IPS DF 6.9 (cell line): ENCODE measurements around the gene SASH1.

ENCODE experiments used
- DNase-seq: peaks from one replicate; pipeline ENCODE4 v3.0.0-alpha.2; 2013; ENCODE audit warnings: low read depth, low spot score
- H3K27ac ChIP-seq: one replicate; pipeline ENCODE4 v1.5.1; 2013; ENCODE audit warnings: low read length, control low read depth
- H3K27me3 ChIP-seq: 2 replicates; pipeline ENCODE4 v1.6.1; 2013; ENCODE audit warnings: mild to moderate bottlenecking, low read length; ENCODE audit not compliant: control insufficient read depth, insufficient read depth
- H3K36me3 ChIP-seq: 2 replicates; pipeline ENCODE4 v1.6.1; 2013; ENCODE audit warnings: low read length; ENCODE audit not compliant: control insufficient read depth, insufficient read depth
- H3K4me1 ChIP-seq: 2 replicates; pipeline ENCODE4 v1.6.1; 2013; ENCODE audit warnings: low read length; ENCODE audit not compliant: control insufficient read depth, insufficient read depth
- H3K4me3 ChIP-seq: 2 replicates; pipeline ENCODE4 v1.5.1; 2013; ENCODE audit warnings: mild to moderate bottlenecking, low read length
- H3K9me3 ChIP-seq: 2 replicates; pipeline ENCODE4 v1.6.1; 2013; ENCODE audit warnings: low read length, inconsistent platforms; ENCODE audit not compliant: control insufficient read depth, insufficient read depth
- WGBS: extraction: QIAGEN DNeasy Blood & Tissue Kit; methylation state at CpG from one replicate; pipeline ENCODE4 v1.1.7; 2013; ENCODE audit warnings: mixed read lengths, missing lambda C conversion rate; ENCODE audit not compliant: insufficient read length, insufficient coverage; 5-methylcytosine and 5-hydroxymethylcytosine counted together

SASH1 gene

GRCh38 chr6:148556410-148556809 is 213.8 kb downstream of the SASH1 start:
- Histone ChIP-seq H3K4me1 (no peaks in the 10 kb centered on the region), H3K27me3 (peaks cover 2% of the 10 kb centered on the region; the same call in 1 of the 2 replicates), H3K36me3 (no peaks in the 10 kb centered on the region), H3K9me3 (no peaks in the 10 kb centered on the region), H3K4me3 (no peak overlapping the region), H3K27ac (no peak overlapping the region)
- no CpG with 5 or more reads among the region's 7 CpGs for WGBS
- no peak for DNase-seq

GRCh38 chr6:148557796-148558321 is 215.2 kb downstream of the SASH1 start:
- Histone ChIP-seq H3K4me3 (no peak overlapping the region), H3K9me3 (no peaks in the 10 kb centered on the region), H3K27ac (no peak overlapping the region), H3K4me1 (no peaks in the 10 kb centered on the region), H3K36me3 (no peaks in the 10 kb centered on the region), H3K27me3 (peaks cover 2% of the 10 kb centered on the region; the same call in 1 of the 2 replicates)
- no CpG with 5 or more reads among the region's 7 CpGs for WGBS
- DNase-seq: no peak

GRCh38 chr6:148559848-148560433 is 217.3 kb downstream of the SASH1 start:
- H3K9me3 ChIP-seq: no peaks in the 10 kb centered on the region
- DNase-seq: peak; percentile 52
- WGBS: no CpG with 5 or more reads among the region's 46 CpGs
- peak overlapping the region; percentile 45; the same call in 1 of the 2 replicates for H3K4me3 ChIP-seq
- peaks cover 2% of the 10 kb centered on the region; the same call in 1 of the 2 replicates for H3K27me3 ChIP-seq
- H3K4me1 ChIP-seq: no peaks in the 10 kb centered on the region
- no peaks in the 10 kb centered on the region for H3K36me3 ChIP-seq
- H3K27ac ChIP-seq: no peak overlapping the region

- Histone ChIP-seq H3K4me1 (no peaks in the 10 kb centered on the region), H3K27ac (no peak overlapping the region), H3K9me3 (no peaks in the 10 kb centered on the region), H3K27me3 (peaks cover 2% of the 10 kb centered on the region; the same call in 1 of the 2 replicates), H3K4me3 (no peak overlapping the region), H3K36me3 (no peaks in the 10 kb centered on the region)
- no peak for DNase-seq
- WGBS: no CpG with 5 or more reads among the region's 6 CpGs
These were observed 219.0 kb downstream of the SASH1 start for GRCh38 chr6:148561629-148562028.

GRCh38 chr6:148563066-148563465 is 220.4 kb downstream of the SASH1 start:
- H3K4me1 ChIP-seq: no peaks in the 10 kb centered on the region
- WGBS: no CpG with 5 or more reads among the region's 5 CpGs
- no peak overlapping the region for H3K27ac ChIP-seq
- DNase-seq: no peak
- no peaks in the 10 kb centered on the region for H3K9me3 ChIP-seq
- H3K27me3 ChIP-seq: peaks cover 2% of the 10 kb centered on the region; the same call in 1 of the 2 replicates
- H3K36me3 ChIP-seq: no peaks in the 10 kb centered on the region
- no peak overlapping the region for H3K4me3 ChIP-seq

GRCh38 chr6:148564494-148565035 is 221.9 kb downstream of the SASH1 start:
- Histone ChIP-seq H3K4me1 (no peaks in the 10 kb centered on the region), H3K27me3 (peaks cover 2% of the 10 kb centered on the region; the same call in 1 of the 2 replicates), H3K4me3 (no peak overlapping the region), H3K36me3 (no peaks in the 10 kb centered on the region), H3K27ac (no peak overlapping the region), H3K9me3 (no peaks in the 10 kb centered on the region)
- WGBS: no CpG with 5 or more reads among the region's 9 CpGs
- no peak for DNase-seq

- no peaks in the 10 kb centered on the region for H3K36me3 ChIP-seq
- no peak for DNase-seq
- H3K4me1 ChIP-seq: no peaks in the 10 kb centered on the region
- H3K9me3 ChIP-seq: no peaks in the 10 kb centered on the region
- no peak overlapping the region for H3K4me3 ChIP-seq
- no peak overlapping the region for H3K27ac ChIP-seq
- H3K27me3 ChIP-seq: no peaks in the 10 kb centered on the region
- no CpG with 5 or more reads among the region's 8 CpGs for whole genome bisulfite sequencing
These were observed 222.8 kb downstream of the SASH1 start for GRCh38 chr6:148565321-148565926.

GRCh38 chr6:148565930-148566663 is 223.5 kb downstream of the SASH1 start:
- H3K36me3 ChIP-seq: no peaks in the 10 kb centered on the region
- no peak for DNase-seq
- no peak overlapping the region for H3K27ac ChIP-seq
- H3K4me1 ChIP-seq: no peaks in the 10 kb centered on the region
- no CpG with 5 or more reads among the region's 12 CpGs for WGBS
- no peaks in the 10 kb centered on the region for H3K27me3 ChIP-seq
- H3K4me3 ChIP-seq: no peak overlapping the region
- H3K9me3 ChIP-seq: no peaks in the 10 kb centered on the region

GRCh38 chr6:148566664-148567350 is 224.2 kb downstream of the SASH1 start:
- DNase-seq: no peak
- no peaks in the 10 kb centered on the region for H3K27me3 ChIP-seq
- H3K27ac ChIP-seq: no peak overlapping the region
- no peaks in the 10 kb centered on the region for H3K4me1 ChIP-seq
- H3K36me3 ChIP-seq: no peaks in the 10 kb centered on the region
- no peak overlapping the region for H3K4me3 ChIP-seq
- no peaks in the 10 kb centered on the region for H3K9me3 ChIP-seq
- WGBS: no CpG with 5 or more reads among the region's 3 CpGs

- H3K4me1 ChIP-seq: peaks cover 1% of the 10 kb centered on the region; the same call in 1 of the 2 replicates
These were observed 227.8 kb downstream of the SASH1 start for GRCh38 chr6:148570456-148570855.

More at GRCh38 chr6:148570456-148570855, 227.8 kb downstream of the SASH1 start:
- Histone ChIP-seq H3K4me3 (no peak overlapping the region), H3K36me3 (no peaks in the 10 kb centered on the region), H3K27ac (no peak overlapping the region), H3K27me3 (no peaks in the 10 kb centered on the region), H3K9me3 (no peaks in the 10 kb centered on the region)
- no peak for DNase-seq
- WGBS: no CpG with 5 or more reads among the region's 7 CpGs
